Measurements from ENCODE around the gene TELO2.
"Not testable (repeated sequence)": the region's sequence is repeated elsewhere in the genome, so short reads cannot be mapped to it uniquely, and the experiment has no call there.

TELO2 gene

GRCh38 chr16:1475552-1476114 lies 17.5 kb upstream of the TELO2 start:
- DNase-seq (ENCODE audit: low read depth): no peak

GRCh38 chr16:1477033-1477432 lies 16.1 kb upstream of the TELO2 start:
- no peak for DNase-seq (ENCODE audit: low read depth)

DNA sequence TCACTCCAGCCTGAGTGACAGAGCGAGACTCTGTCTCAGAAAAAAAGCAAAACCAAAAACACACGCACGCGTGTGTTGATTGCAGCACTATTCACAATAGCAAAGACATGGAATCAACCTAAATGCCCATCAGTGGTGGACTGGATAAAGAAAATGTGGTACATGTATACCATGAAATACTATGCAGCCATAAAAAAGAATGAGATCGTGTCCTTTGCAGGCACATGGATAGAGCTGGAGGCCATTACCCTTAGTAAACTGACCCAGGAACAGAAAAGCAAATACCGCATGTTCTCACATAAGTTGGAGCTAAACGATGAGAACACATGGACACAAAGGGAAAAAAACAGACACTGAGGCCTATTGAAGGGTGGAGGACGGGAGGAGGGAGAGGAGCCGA lies 14.2 kb upstream of the TELO2 start:
- not testable (repeated sequence) for DNase-seq (ENCODE audit: low read depth)

GRCh38 chr16:1481906-1482835 lies 11.0 kb upstream of the TELO2 start:
- no peak for DNase-seq (ENCODE audit: low read depth)

DNA sequence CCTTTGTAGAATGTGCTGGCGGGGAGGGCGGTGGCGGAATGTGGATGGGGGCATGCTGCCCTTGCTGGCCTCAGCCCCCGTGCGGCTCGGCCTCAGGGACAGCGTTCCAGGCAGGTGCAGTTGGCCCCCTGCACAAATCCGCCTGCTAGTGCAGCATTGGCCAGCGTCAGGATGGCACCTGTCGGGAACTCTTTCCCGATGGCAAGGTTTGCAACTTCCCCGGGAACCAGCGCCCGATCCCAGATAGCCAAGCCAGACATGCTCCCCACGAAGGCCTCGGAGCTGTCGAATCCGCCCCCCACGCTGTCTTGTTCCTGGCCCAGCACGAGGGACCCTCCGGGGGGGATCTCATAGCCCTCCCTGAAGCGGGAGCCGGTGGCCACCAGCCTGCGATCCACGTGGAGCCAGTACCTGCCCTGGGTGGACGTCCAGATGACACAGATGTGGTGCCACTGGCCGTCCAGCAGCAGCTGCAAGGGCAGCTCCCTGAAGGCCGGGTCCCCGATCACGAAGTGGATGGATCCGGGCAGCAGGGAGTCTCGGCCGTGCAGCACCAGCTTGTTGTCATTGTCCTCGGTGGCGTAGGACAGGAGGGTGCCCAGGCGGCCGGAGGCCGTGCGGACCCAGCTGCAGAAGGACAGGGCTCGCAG lies 7.2 kb upstream of the TELO2 start:
- no peak for DNase-seq (ENCODE audit: low read depth)

DNA sequence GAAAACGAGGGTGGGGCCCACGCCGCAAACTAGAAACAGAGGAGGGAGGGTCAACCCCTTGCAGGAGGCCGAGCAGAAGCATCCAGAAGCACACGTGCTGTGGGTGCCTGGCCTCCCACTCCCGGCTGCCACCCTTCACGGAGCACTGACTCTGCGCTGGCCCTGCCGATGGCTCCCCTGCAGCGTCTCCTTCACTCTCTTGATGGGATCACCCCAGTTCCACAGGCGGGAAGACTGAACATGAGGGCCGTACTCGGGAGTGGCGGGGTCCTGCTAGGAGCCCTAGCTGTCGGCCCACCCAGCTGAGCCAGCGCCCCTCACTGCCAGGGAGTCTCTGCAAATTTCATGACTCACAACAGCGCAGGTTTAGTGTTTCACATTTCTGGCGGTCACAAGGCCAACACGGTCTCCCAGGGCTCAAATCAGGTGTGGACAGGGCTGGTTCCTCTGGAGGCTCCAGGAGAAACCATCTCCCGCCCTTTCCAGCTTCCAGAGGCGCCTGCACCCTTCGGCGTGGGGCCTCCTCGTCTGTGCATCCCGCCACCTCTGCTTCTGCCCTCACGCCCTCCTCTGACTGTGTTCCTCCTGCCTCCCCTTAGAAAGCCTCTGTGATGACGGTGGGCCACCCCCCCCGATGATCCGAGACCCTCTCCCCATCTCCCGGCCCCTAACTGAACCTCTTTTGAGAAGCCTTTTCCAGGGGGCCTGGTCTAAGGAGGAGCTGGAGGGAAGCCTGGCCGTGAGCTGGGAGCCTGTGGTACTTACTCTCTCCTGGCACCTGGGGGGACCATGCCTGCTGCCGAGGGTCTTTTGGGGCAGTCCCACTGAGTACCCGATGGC lies 6.4 kb upstream of the TELO2 start:
- DNase-seq (ENCODE audit: low read depth): no peak

DNA sequence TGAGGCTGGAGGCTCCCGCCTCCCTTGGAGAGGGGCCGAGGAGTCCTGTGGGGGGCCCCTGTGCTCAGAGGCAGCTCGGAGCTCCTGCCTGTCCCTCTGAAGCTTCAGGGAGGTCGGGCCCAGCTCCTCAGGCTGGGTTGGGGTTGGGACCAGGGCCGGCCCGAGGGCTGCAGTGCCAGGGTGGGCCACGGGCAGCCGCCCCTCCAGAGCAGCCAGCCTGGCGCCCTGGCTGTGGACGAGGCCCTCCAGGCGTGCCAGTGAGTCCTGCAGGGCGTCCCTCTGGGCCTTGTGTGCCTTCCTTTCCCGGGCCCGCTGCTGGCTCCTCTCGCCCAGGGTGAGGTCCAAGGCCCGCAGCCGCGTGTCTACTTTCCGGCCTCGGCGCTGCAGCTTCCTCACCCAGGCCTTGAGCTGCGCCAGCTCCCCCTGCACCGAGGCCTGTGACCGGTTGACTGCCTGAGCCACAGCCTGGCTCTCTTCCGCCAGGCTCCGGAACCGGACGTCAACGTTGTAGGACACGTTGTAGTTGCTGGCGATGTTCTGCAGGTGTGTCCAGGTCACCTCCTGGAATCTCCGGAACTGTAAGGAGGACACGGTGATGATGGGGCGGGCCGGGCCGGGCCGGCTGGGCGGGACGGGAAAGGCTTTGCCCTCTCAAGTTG lies 5.6 kb upstream of the TELO2 start:
- DNase-seq (ENCODE audit: low read depth): no peak

GRCh38 chr16:1488054-1488601 lies 5.0 kb upstream of the TELO2 start:
- DNase-seq (ENCODE audit: low read depth): no peak

- DNase-seq (ENCODE audit: low read depth): no peak
These were observed 4.5 kb upstream of the TELO2 start, which contains the start of gene PTX4 for GRCh38 chr16:1488619-1489018. PTX4 (minus strand) TSS chr16:1488944; CDS start chr16:1488909, 35 bp downstream.

DNA sequence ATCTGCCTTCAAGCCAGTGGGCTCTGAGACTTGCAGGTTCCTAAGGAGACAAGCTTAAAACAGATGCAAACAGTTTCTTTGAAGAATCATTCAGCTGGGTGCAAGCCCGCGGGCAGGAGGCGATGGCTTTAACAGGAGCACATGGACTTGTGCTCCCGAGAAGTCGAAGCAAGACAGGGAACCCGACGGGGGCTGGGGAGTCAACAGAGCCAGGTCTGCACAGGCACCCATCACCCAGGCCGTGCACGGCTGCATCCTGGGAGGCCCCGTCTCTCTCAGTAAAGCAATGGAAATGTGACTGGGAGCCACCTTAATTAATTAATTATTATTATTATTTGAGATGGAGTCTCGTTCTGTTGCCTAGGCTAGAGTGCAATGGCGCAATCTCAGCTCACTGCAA lies 4.1 kb upstream of the TELO2 start:
- no peak for DNase-seq (ENCODE audit: low read depth)

- DNase-seq (ENCODE audit: low read depth): no peak
These were observed 1.8 kb upstream of the TELO2 start for GRCh38 chr16:1491327-1491726.

- no peak for DNase-seq (ENCODE audit: low read depth)
These were observed 858 bp upstream of the TELO2 start for GRCh38 chr16:1492082-1492922.

DNA sequence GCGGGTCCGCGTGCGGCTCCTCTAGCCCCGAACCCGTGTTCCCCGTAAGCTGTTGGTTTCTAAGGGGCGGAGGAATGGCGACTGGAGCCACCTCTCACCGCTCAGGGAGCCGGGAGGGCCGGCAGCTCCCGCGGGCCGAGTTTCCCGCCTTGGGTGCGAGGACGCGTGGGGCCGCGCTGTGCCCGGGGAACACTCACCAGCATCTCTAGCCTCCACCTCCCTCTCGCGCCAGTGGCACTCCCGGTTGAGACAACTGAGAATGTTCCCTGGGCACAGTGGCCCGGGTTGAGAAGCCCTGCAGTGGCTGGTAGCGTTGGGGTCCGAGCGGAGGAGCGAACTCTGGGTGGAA lies 560 bp downstream of the TELO2 start:
- no peak for DNase-seq (ENCODE audit: low read depth)

- peak; percentile 83 for DNase-seq (ENCODE audit: low read depth)
These were observed 1.0 kb downstream of the TELO2 start for GRCh38 chr16:1494129-1494640.

DNA sequence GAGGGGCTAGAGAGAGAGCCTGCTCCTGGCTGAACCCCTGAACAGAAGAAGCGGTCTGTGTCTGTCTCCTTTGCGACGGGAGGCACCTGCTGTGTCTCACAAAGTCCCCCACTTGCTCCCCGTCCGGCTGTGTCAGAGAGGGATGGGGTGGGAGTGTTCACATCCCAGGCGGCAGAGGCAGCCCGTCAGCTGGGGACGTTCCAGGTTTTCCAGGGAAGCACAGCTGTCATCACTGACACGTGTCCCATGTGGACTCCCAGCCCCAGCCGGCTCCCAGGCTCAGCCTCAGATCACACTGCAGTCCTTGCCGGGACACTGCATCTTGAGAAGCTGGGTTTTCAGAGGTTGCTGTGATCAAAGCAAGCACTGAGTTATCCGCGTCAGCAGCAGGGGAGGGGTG lies 1.6 kb downstream of the TELO2 start:
- DNase-seq (ENCODE audit: low read depth): no peak

- no peak for DNase-seq (ENCODE audit: low read depth)
These were observed 2.2 kb downstream of the TELO2 start for GRCh38 chr16:1495211-1495888.

DNA sequence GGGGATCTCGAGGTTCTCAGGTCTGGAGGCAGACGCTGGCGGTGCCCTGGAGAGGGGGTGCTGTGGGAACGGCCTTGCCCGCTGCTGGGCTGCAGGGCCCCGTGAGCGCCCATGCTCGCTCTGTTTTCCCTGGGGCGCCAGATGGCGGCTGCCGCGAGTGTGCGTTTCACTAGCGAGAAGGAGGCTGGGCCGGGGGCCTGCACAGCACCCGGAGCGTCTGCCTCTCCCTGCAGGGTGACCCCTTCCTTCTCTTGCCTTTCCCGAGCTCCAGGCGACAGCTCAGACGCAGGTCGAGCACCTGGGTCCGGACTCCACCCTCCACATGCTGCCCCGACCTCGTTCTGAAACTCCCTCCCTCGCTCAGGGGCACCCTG lies 2.7 kb downstream of the TELO2 start:
- no peak for DNase-seq (ENCODE audit: low read depth)

- DNase-seq (ENCODE audit: low read depth): no peak
These were observed 3.3 kb downstream of the TELO2 start for GRCh38 chr16:1496464-1496863.

DNA sequence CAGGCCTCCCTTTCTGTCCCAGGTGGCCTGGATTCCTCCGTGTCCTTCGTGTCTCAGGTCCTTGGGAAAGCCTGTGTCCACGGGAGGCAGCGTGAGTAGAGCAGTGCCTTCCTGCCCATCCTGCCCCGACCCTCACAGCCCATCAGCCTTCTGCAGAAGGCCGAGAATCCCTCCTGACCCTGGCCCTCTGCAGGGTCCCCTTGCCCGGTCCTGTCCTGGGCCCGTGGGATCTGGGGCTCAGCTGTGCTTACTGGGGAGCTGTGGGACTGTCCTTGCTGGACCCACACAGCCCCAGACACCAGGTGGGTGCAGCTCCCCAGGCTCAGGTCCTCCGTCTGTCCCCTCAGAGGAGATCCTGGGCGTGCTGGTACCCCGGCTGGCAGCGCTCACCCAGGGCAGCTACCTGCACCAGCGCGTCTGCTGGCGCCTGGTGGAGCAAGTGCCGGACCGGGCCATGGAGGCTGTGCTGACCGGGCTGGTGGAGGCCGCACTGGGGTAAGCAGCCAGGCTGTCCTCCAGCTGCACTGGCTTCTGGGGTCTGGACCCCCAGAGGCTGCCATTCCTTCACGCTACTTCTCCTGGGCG lies 3.9 kb downstream of the TELO2 start:
- no peak for DNase-seq (ENCODE audit: low read depth)
